Measurements from ENCODE around the gene RNF44. TPM values are rescaled to one million over a fixed set of nuclear protein-coding genes. Genes with fewer than 3 reads are reported as not detected.

RNF44 gene
- total and polyA plus RNA-seq, 2 of the 13 experiments (the other 11 are each of a cell fraction or from before 2014, with no cell fraction given) = 9.2 to 16.8 TPM

- TF ChIP-seq KLF15 (CRISPR knock-in tag; IDR thresholded peaks at IDR 0.05; ENCODE audit: borderline replicate concordance) = no peak
- no peak; the same call in 1 of the 2 replicates for TF ChIP-seq SOX5 (CRISPR knock-in tag; IDR thresholded peaks at IDR 0.05; ENCODE audit: borderline replicate concordance)
- TF ChIP-seq PRDM10 (CRISPR knock-in tag; IDR thresholded peaks at IDR 0.05; ENCODE audit: low read depth) = no peak
- TF ChIP-seq ZC3H4 (CRISPR knock-in tag; IDR thresholded peaks at IDR 0.05; ENCODE audit: borderline replicate concordance) = no peak
- no peak for TF ChIP-seq DZIP1 (CRISPR knock-in tag; IDR thresholded peaks at IDR 0.05)
- TF ChIP-seq TFDP2 (CRISPR knock-in tag; IDR thresholded peaks at IDR 0.05) = peak; percentile 38; the same call in 1 of the 2 replicates
- TF ChIP-seq POGZ (CRISPR knock-in tag; IDR thresholded peaks at IDR 0.05) = peak; percentile 76
- no peak; the same call in 1 of the 2 replicates for TF ChIP-seq ZNF816 (CRISPR knock-in tag; IDR thresholded peaks at IDR 0.05; ENCODE audit: borderline replicate concordance)
- TF ChIP-seq CHCHD3 (CRISPR knock-in tag; IDR thresholded peaks at IDR 0.05) = no peak
- no peak for TF ChIP-seq TFE3 (CRISPR knock-in tag; IDR thresholded peaks at IDR 0.05)
- no peak for TF ChIP-seq ESRRA (CRISPR knock-in tag; IDR thresholded peaks at IDR 0.05; ENCODE audit: low read depth)
- peak; percentile 48; the same call in 1 of the 2 replicates for TF ChIP-seq POLR2AphosphoS5 (IDR thresholded peaks at IDR 0.05; ENCODE audit: low read depth, low read length)
- no peak for TF ChIP-seq MAFK (conservative IDR thresholded peaks at IDR 0.05 in 1 of 2, IDR thresholded peaks at IDR 0.05 in 1 of 2; ENCODE audit: low read length in 2 of 2)
- TF ChIP-seq NFE2L1 (CRISPR knock-in tag; IDR thresholded peaks at IDR 0.05; ENCODE audit: borderline replicate concordance) = no peak
- no peak for TF ChIP-seq KLF9 (CRISPR knock-in tag; IDR thresholded peaks at IDR 0.05; ENCODE audit: low read depth)
- no peak for TF ChIP-seq ZBTB49 (CRISPR knock-in tag; IDR thresholded peaks at IDR 0.05; ENCODE audit: borderline replicate concordance)
- TF ChIP-seq FOXK1 (CRISPR knock-in tag; IDR thresholded peaks at IDR 0.05; ENCODE audit: borderline replicate concordance, low read depth) = no peak
Observed at GRCh38 chr5:176536902-176537553, at the start of gene RNF44 (continued).

Data from HepG2 (cell line).